HAP-1 (cell line): Measurements from ENCODE around the gene EEF2K.

Source experiments
- DNase-seq, 2 experiments: peaks; one replicate each; pipeline ENCODE4 v3.0.0-alpha.2; 2016 to 2020; ENCODE audit warnings: low spot score in 2 of 2
- H3K27me3 ChIP-seq: fragments of 250-450 bp; sonication (Bioruptor Pico); 2 replicates; pipeline ENCODE4 v1.5.1; 2020; ENCODE audit warnings: low read depth, mild to moderate bottlenecking, moderate library complexity
- H3K36me3 ChIP-seq: fragments of 250-450 bp; sonication (Bioruptor Pico); replicated peaks from 2 replicates; pipeline ENCODE4 v1.5.1; 2020; ENCODE audit warnings: mild to moderate bottlenecking
- H3K4me1 ChIP-seq: fragments of 250-450 bp; sonication (Bioruptor Pico); 2 replicates; pipeline ENCODE4 v1.5.1; 2020; ENCODE audit warnings: mild to moderate bottlenecking
- H3K4me3 ChIP-seq: fragments of 250-450 bp; sonication (Bioruptor Pico); 2 replicates; pipeline ENCODE4 v1.5.1; 2020; ENCODE audit warnings: mild to moderate bottlenecking, moderate library complexity
- H3K9me3 ChIP-seq: fragments of 250-450 bp; sonication (Bioruptor Pico); 2 replicates; pipeline ENCODE4 v1.5.1; 2020; ENCODE audit warnings: mild to moderate bottlenecking, moderate library complexity
- in situ Hi-C: fragments of 300-500 bp; cut with MboI; formaldehyde crosslinking; loops from 3 replicates; pipeline ENCODE4 v1.14.3; 2020; ENCODE audit warnings: low sequenced_read_pairs, inconsistent platforms, mixed read lengths

EEF2K gene

GRCh38 chr16:22307838-22308237, 101.8 kb downstream of the EEF2K start:
- in situ Hi-C loops, result loop anchor here (25.0 kb wide), 1 partner anchor 104 kb away; no protein-coding TSS in a partner anchor
- DNase-seq, result no peak
- H3K9me3 ChIP-seq, result no peaks in the 10 kb centered on the region
- H3K4me3 ChIP-seq, result no peak overlapping the region
- H3K27me3 ChIP-seq, result no peaks in the 10 kb centered on the region
- peaks cover 76% of the 10 kb centered on the region for H3K36me3 ChIP-seq
- H3K4me1 ChIP-seq, result no peaks in the 10 kb centered on the region

GRCh38 chr16:22308824-22309520, 102.9 kb downstream of the EEF2K start:
- in situ Hi-C loops, result loop anchor here (25.0 kb wide), 1 partner anchor 103 kb away; no protein-coding TSS in a partner anchor
- Histone ChIP-seq H3K4me1 (no peaks in the 10 kb centered on the region), H3K9me3 (no peaks in the 10 kb centered on the region), H3K4me3 (no peak overlapping the region), H3K27me3 (no peaks in the 10 kb centered on the region), H3K36me3 (peaks cover 78% of the 10 kb centered on the region)
- no peak for DNase-seq

- Histone ChIP-seq H3K27me3 (no peaks in the 10 kb centered on the region), H3K4me1 (no peaks in the 10 kb centered on the region), H3K9me3 (no peaks in the 10 kb centered on the region), H3K36me3 (peaks cover 78% of the 10 kb centered on the region), H3K4me3 (no peak overlapping the region)
- DNase-seq, result no peak
- in situ Hi-C loops, result loop anchor here (25.0 kb wide), 1 partner anchor 101 kb away; no protein-coding TSS in a partner anchor
These were observed 105.4 kb downstream of the EEF2K start for GRCh38 chr16:22311520-22311919.

GRCh38 chr16:22312897-22313781, 107.1 kb downstream of the EEF2K start:
- H3K27me3 ChIP-seq, result no peaks in the 10 kb centered on the region
- H3K4me1 ChIP-seq, result no peaks in the 10 kb centered on the region
- DNase-seq, result peak in 1 of 2 experiments; percentile 5
- in situ Hi-C loops, result loop anchor here (25.0 kb wide), 1 partner anchor 99 kb away; no protein-coding TSS in a partner anchor
- no peaks in the 10 kb centered on the region for H3K9me3 ChIP-seq
- peaks cover 71% of the 10 kb centered on the region for H3K36me3 ChIP-seq
- no peak overlapping the region for H3K4me3 ChIP-seq

- in situ Hi-C loops, result loop anchor here (25.0 kb wide), 1 partner anchor 98 kb away; no protein-coding TSS in a partner anchor
- no peaks in the 10 kb centered on the region for H3K4me1 ChIP-seq
- no peak overlapping the region for H3K4me3 ChIP-seq
These were observed 107.9 kb downstream of the EEF2K start for GRCh38 chr16:22313876-22314470.

GRCh38 chr16:22314661-22315626, 108.9 kb downstream of the EEF2K start:
- H3K4me3 ChIP-seq, result no peak overlapping the region
- DNase-seq, result peak in 1 of 2 experiments; percentile 6
- peaks cover 71% of the 10 kb centered on the region for H3K36me3 ChIP-seq
- H3K4me1 ChIP-seq, result no peaks in the 10 kb centered on the region
- no peaks in the 10 kb centered on the region for H3K9me3 ChIP-seq
- in situ Hi-C loops, result loop anchor here (25.0 kb wide), 1 partner anchor 97 kb away; no protein-coding TSS in a partner anchor
- no peaks in the 10 kb centered on the region for H3K27me3 ChIP-seq

More at GRCh38 chr16:22313876-22314470, 107.9 kb downstream of the EEF2K start:
- H3K9me3 ChIP-seq, result no peaks in the 10 kb centered on the region
- H3K36me3 ChIP-seq, result peaks cover 71% of the 10 kb centered on the region
- no peaks in the 10 kb centered on the region for H3K27me3 ChIP-seq
- DNase-seq, result peak in 1 of 2 experiments; percentile 5

- no peak overlapping the region for H3K4me3 ChIP-seq
- in situ Hi-C loops, result loop anchor here (25.0 kb wide), 1 partner anchor 96 kb away; no protein-coding TSS in a partner anchor
- no peaks in the 10 kb centered on the region for H3K27me3 ChIP-seq
- no peaks in the 10 kb centered on the region for H3K9me3 ChIP-seq
- H3K4me1 ChIP-seq, result no peaks in the 10 kb centered on the region
- peaks cover 71% of the 10 kb centered on the region for H3K36me3 ChIP-seq
- peak in 1 of 2 experiments; percentile 0 for DNase-seq
These were observed 109.9 kb downstream of the EEF2K start for GRCh38 chr16:22315979-22316378.

GRCh38 chr16:22316411-22316811, 110.3 kb downstream of the EEF2K start:
- Histone ChIP-seq H3K4me3 (no peak overlapping the region), H3K27me3 (no peaks in the 10 kb centered on the region), H3K9me3 (no peaks in the 10 kb centered on the region), H3K36me3 (peaks cover 75% of the 10 kb centered on the region), H3K4me1 (no peaks in the 10 kb centered on the region)
- DNase-seq, result peak in 1 of 2 experiments; percentile 7
- in situ Hi-C loops, result loop anchor here (25.0 kb wide), 1 partner anchor 96 kb away; no protein-coding TSS in a partner anchor

GRCh38 chr16:22317001-22317530, 111.0 kb downstream of the EEF2K start:
- no peaks in the 10 kb centered on the region for H3K9me3 ChIP-seq
- in situ Hi-C loops, result loop anchor here (25.0 kb wide), 1 partner anchor 95 kb away; no protein-coding TSS in a partner anchor
- H3K27me3 ChIP-seq, result no peaks in the 10 kb centered on the region
- H3K4me1 ChIP-seq, result no peaks in the 10 kb centered on the region
- peaks cover 75% of the 10 kb centered on the region for H3K36me3 ChIP-seq
- DNase-seq, result peak in 1 of 2 experiments; percentile 6
- H3K4me3 ChIP-seq, result no peak overlapping the region

GRCh38 chr16:22317625-22318024, 111.5 kb downstream of the EEF2K start:
- H3K27me3 ChIP-seq, result no peaks in the 10 kb centered on the region
- H3K4me3 ChIP-seq, result no peak overlapping the region
- H3K9me3 ChIP-seq, result no peaks in the 10 kb centered on the region
- no peak for DNase-seq
- in situ Hi-C loops, result loop anchor here (25.0 kb wide), 1 partner anchor 95 kb away; no protein-coding TSS in a partner anchor
- H3K36me3 ChIP-seq, result peaks cover 74% of the 10 kb centered on the region
- H3K4me1 ChIP-seq, result no peaks in the 10 kb centered on the region

GRCh38 chr16:22318690-22319358, 112.7 kb downstream of the EEF2K start:
- H3K27me3 ChIP-seq, result no peaks in the 10 kb centered on the region
- H3K9me3 ChIP-seq, result no peaks in the 10 kb centered on the region
- in situ Hi-C loops, result loop anchor here (25.0 kb wide), 1 partner anchor 93 kb away; no protein-coding TSS in a partner anchor
- H3K4me3 ChIP-seq, result no peak overlapping the region
- H3K36me3 ChIP-seq, result peaks cover 71% of the 10 kb centered on the region
- H3K4me1 ChIP-seq, result no peaks in the 10 kb centered on the region
- DNase-seq, result peak in 1 of 2 experiments; percentile 72
